ENCODE data around the gene TMA7B. TPM values are rescaled to one million over a fixed set of nuclear protein-coding genes. Genes with fewer than 3 reads are reported as not detected.

TMA7B gene
- not detected in 2 replicates for total RNA-seq

DNA sequence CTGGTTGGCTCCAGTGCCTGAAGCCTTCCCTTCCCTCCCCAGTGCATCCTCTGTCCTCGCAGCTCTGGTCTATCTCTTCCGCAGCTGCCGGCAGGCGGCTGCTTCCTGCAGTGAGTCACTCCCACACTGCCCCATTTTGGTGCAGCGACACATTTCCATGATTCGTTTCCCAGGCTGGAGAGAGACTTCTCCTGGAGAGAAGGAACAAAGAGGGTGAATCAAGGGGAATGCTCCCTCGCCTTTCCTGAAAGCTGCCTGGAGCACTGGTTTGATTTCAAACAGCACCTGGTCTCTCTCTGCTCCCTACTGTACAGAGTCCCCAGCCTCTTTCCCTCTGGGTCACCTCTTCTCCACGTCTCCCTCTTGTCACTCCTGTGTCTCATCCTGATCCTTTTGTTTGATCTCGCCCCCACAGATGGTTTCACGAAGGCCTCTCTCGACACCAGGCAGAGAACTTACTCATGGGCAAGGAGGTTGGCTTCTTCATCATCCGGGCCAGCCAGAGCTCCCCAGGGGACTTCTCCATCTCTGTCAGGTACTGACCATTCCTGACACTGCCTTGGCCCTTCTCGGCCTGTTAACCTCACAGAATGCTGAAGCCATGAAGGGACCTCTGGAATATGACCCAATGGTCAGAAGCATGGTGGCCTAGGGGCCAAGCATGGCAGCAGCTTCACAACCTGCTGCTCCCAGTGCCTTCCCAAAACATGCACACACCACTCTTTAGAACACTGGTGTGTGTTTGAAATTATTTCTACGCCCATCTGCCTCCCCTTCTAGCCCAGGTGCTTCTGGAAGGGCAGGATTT lies at the start of gene TMA7B:
Gene TMA7B (plus strand): TSS at position 758 of the 808 bp plus-strand sequence. CDS start 3,978 bp downstream, outside the sequence.
- no peak for DNase-seq (ENCODE audit: low read depth)
- H3K4me3 ChIP-seq (ENCODE audit: low read depth, low read length) = no peak within 1 kb of the TSS
- TF ChIP-seq, protein P1, sequence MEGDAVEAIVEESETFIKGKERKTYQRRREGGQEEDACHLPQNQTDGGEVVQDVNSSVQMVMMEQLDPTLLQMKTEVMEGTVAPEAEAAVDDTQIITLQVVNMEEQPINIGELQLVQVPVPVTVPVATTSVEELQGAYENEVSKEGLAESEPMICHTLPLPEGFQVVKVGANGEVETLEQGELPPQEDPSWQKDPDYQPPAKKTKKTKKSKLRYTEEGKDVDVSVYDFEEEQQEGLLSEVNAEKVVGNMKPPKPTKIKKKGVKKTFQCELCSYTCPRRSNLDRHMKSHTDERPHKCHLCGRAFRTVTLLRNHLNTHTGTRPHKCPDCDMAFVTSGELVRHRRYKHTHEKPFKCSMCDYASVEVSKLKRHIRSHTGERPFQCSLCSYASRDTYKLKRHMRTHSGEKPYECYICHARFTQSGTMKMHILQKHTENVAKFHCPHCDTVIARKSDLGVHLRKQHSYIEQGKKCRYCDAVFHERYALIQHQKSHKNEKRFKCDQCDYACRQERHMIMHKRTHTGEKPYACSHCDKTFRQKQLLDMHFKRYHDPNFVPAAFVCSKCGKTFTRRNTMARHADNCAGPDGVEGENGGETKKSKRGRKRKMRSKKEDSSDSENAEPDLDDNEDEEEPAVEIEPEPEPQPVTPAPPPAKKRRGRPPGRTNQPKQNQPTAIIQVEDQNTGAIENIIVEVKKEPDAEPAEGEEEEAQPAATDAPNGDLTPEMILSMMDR (conservative IDR thresholded peaks at IDR 0.05; ENCODE audit: low read depth, low read length) = peak; percentile 39

DNA sequence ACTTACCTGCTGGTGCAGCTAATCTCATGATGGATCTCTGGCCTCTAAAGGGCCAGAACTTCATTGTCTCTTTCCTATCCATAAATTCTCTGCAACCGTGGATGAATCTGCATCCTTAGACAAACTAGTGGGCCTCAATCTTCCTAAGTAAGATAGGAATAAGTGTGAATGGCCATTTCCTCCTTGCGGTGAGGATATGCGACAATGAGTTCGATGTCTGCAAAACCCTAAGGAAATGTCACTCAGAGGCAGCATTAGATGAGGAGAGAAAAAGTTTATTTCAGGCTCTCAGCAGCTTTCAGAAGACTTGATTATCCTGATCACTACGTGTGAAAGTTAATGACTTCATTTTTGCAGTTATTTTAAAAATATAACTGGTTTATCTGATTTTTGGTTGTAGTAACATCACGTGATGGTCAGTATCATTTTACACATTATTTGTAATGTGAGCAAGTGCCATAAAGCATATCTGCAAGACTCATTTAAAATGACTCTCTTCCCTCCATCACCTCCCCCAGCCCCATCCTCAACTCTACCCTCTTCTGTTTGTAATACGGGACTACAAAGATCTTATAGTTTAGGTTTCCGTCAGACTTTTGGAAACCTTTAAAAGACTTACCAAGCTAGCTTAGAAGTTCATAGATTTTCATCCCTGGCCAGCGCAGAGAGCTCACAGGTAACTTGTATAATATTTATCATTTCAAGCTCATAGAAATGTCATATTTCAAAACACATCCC lies 49.2 kb upstream of the TMA7B start:
- TF ChIP-seq, protein P1 (conservative IDR thresholded peaks at IDR 0.05; ENCODE audit: low read depth, low read length) = no peak

GRCh38 chr22:39913321-39913720 lies 46.9 kb upstream of the TMA7B start:
- TF ChIP-seq, protein P1 (conservative IDR thresholded peaks at IDR 0.05; ENCODE audit: low read depth, low read length) = no peak
- no peak overlapping the region for H3K4me3 ChIP-seq (ENCODE audit: low read depth, low read length)
- no peak for DNase-seq (ENCODE audit: low read depth)

More for the DNA sequence above, 49.2 kb upstream of the TMA7B start:
- no peak for DNase-seq (ENCODE audit: low read depth)
- no peak overlapping the region for H3K4me3 ChIP-seq (ENCODE audit: low read depth, low read length)

GRCh38 chr22:39913886-39914285 lies 46.3 kb upstream of the TMA7B start:
- DNase-seq (ENCODE audit: low read depth) = no peak
- no peak overlapping the region for H3K4me3 ChIP-seq (ENCODE audit: low read depth, low read length)
- TF ChIP-seq, protein P1 (conservative IDR thresholded peaks at IDR 0.05; ENCODE audit: low read depth, low read length) = no peak

DNA sequence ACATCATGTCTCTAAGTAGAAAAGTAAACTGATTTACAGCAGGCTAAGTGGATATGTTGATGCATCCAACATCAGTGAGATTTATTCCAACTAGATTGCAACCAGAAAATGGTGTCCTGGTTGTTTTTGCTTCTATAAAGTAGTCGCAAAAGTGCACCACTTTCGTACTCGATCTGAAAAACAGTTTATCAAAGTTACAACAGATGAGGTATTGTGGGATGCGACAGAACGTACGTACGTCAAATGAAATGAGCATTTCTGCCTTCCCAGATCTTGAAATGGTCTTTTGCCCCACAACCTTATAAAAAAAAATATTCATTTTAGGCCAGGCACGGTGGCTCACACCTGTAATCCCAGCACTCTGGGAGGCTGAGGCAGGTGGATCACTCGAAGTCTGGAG lies 45.6 kb upstream of the TMA7B start:
- no peak overlapping the region for H3K4me3 ChIP-seq (ENCODE audit: low read depth, low read length)
- TF ChIP-seq, protein P1 (conservative IDR thresholded peaks at IDR 0.05; ENCODE audit: low read depth, low read length) = no peak
- no peak for DNase-seq (ENCODE audit: low read depth)

DNA sequence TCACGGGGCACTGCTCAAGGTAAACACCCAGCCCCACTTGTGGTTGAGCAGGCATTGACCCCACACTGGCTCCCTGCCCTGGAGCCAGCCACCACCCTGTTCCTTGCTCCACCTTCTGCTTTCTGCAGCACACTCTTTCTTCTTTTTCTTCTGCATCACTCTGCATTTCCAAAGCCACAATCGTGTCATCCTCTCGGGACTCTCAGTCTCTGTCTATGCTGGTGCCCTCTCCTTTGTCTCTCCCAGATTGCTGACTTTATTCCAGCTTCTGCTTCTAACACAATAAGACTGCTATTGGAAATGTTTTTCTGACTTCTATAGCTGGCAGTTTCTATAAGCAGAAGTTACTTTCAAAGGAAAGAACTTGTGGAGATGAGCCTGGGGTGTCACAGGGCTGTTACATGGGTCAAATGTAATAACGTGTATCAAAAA lies 44.9 kb upstream of the TMA7B start:
- TF ChIP-seq, protein P1 (conservative IDR thresholded peaks at IDR 0.05; ENCODE audit: low read depth, low read length) = no peak
- H3K4me3 ChIP-seq (ENCODE audit: low read depth, low read length) = no peak overlapping the region
- DNase-seq (ENCODE audit: low read depth) = no peak
